Mesenchymal stem cell (in vitro differentiated cells and primary cell): Measurements from ENCODE around the gene LRRN1.

Source experiments
- DNase-seq: peaks from one replicate; pipeline ENCODE4 v3.0.0-alpha.2; 2013
- H2AFZ ChIP-seq: one replicate; pipeline ENCODE4 v1.6.1; 2013; ENCODE audit warnings: low read depth, mild to moderate bottlenecking, control low read depth, inconsistent platforms, low read length, moderate library complexity
- H2AK5ac ChIP-seq: 2 replicates; pipeline ENCODE4 v1.6.1; 2013; ENCODE audit warnings: low read length, moderate library complexity, mild to moderate bottlenecking, inconsistent platforms; ENCODE audit not compliant: severe bottlenecking
- H2BK120ac ChIP-seq: one replicate; pipeline ENCODE4 v1.6.1; 2013; ENCODE audit warnings: low read depth, mild to moderate bottlenecking, inconsistent platforms, low read length, moderate library complexity
- H2BK12ac ChIP-seq, 2 experiments: one replicate each; pipeline ENCODE4 v1.6.1; 2013; ENCODE audit warnings: inconsistent platforms in 2 of 2, low read length in 2 of 2, mild to moderate bottlenecking in 2 of 2, moderate library complexity in 2 of 2, control low read depth in 1 of 2
- H2BK15ac ChIP-seq: one replicate; pipeline ENCODE4 v1.6.1; 2013; ENCODE audit warnings: mild to moderate bottlenecking, low read depth, inconsistent platforms; ENCODE audit not compliant: poor library complexity, severe bottlenecking
- H2BK5ac ChIP-seq: 2 replicates; pipeline ENCODE4 v1.6.1; 2013; ENCODE audit warnings: low read depth, mild to moderate bottlenecking, low read length, control low read depth, inconsistent platforms; ENCODE audit not compliant: poor library complexity, severe bottlenecking
- H3K14ac ChIP-seq, 2 experiments: one replicate each; pipeline ENCODE4 v1.6.1; 2013; ENCODE audit warnings: inconsistent platforms in 2 of 2, low read length in 2 of 2, control low read depth in 1 of 2, mild to moderate bottlenecking in 1 of 2, moderate library complexity in 1 of 2
- H3K18ac ChIP-seq, 2 experiments: one replicate each; pipeline ENCODE4 v1.6.1; 2013; ENCODE audit warnings: inconsistent platforms in 2 of 2, low read length in 2 of 2, control low read depth in 1 of 2, low read depth in 1 of 2, mild to moderate bottlenecking in 1 of 2
- H3K23ac ChIP-seq, 2 experiments: one replicate each; pipeline ENCODE4 v1.6.1; 2013; ENCODE audit warnings: inconsistent platforms in 2 of 2, low read length in 2 of 2, mild to moderate bottlenecking in 2 of 2, moderate library complexity in 2 of 2, control low read depth in 1 of 2
- H3K27ac ChIP-seq: 2 replicates; pipeline ENCODE4 v1.5.1; 2013; ENCODE audit warnings: mild to moderate bottlenecking, moderate library complexity, low read length, control low read depth, inconsistent platforms; ENCODE audit not compliant: poor library complexity, severe bottlenecking
- H3K27me3 ChIP-seq, 2 experiments: 2 replicates each; pipeline versions ENCODE4 v1.6.1 to v1.7.0; 2013; ENCODE audit warnings: low read length in 2 of 2, mild to moderate bottlenecking in 2 of 2, moderate library complexity in 2 of 2, control low read depth in 1 of 2, inconsistent platforms in 1 of 2; ENCODE audit not compliant: control insufficient read depth in 1 of 2, insufficient read depth in 1 of 2
- H3K36me3 ChIP-seq, 2 experiments: 2 replicates each; pipeline versions ENCODE4 v1.6.1 to v1.7.0; 2013; ENCODE audit warnings: low read length in 2 of 2, control low read depth in 1 of 2, inconsistent platforms in 1 of 2, low read depth in 1 of 2, mild to moderate bottlenecking in 1 of 2; ENCODE audit not compliant: insufficient read depth in 2 of 2, control insufficient read depth in 1 of 2
- H3K4ac ChIP-seq, 2 experiments: one replicate each; pipeline ENCODE4 v1.6.1; 2013; ENCODE audit warnings: inconsistent platforms in 2 of 2, low read length in 2 of 2, mild to moderate bottlenecking in 2 of 2, moderate library complexity in 2 of 2, control low read depth in 1 of 2, low read depth in 1 of 2
- H3K4me1 ChIP-seq: 2 replicates; pipeline ENCODE4 v1.6.1; 2013; ENCODE audit warnings: low read depth, low read length, control low read depth; ENCODE audit not compliant: control insufficient read depth, insufficient read depth
- H3K4me2 ChIP-seq: 2 replicates; pipeline ENCODE4 v1.6.1; 2013; ENCODE audit warnings: low read length, mild to moderate bottlenecking, inconsistent platforms; ENCODE audit not compliant: poor library complexity, severe bottlenecking
- H3K4me3 ChIP-seq, 2 experiments: 2 replicates each; pipeline versions ENCODE4 v1.5.1 to v1.7.0; 2013; ENCODE audit warnings: low read length in 2 of 2, mild to moderate bottlenecking in 2 of 2, control low read depth in 1 of 2, low read depth in 1 of 2; ENCODE audit not compliant: insufficient read depth in 1 of 2
- H3K79me1 ChIP-seq: replicated peaks from 2 replicates; pipeline ENCODE4 v1.6.1; 2013; ENCODE audit warnings: mild to moderate bottlenecking, control low read depth, low read length, inconsistent platforms; ENCODE audit not compliant: poor library complexity, severe bottlenecking
- H3K9ac ChIP-seq: 2 replicates; pipeline ENCODE4 v1.7.0; 2013; ENCODE audit warnings: mild to moderate bottlenecking, low read length, moderate library complexity
- H3K9me3 ChIP-seq: 2 replicates; pipeline ENCODE4 v1.7.0; 2013; ENCODE audit warnings: mild to moderate bottlenecking, low read length; ENCODE audit not compliant: control insufficient read depth
- H4K8ac ChIP-seq: one replicate; pipeline ENCODE4 v1.6.1; 2013; ENCODE audit warnings: inconsistent platforms, mild to moderate bottlenecking, low read length, moderate library complexity
- H4K91ac ChIP-seq: one replicate; pipeline ENCODE4 v1.6.1; 2013; ENCODE audit warnings: mild to moderate bottlenecking, low read length, inconsistent platforms
- WGBS: methylation state at CpG from one replicate; pipeline ENCODE4 v1.1.7; 2013; ENCODE audit warnings: mixed read lengths; 5-methylcytosine and 5-hydroxymethylcytosine counted together

Gene LRRN1

GRCh38 chr3:3804560-3804959 lies 5.3 kb downstream of the LRRN1 start:
- DNase-seq = no peak
- Histone ChIP-seq H3K27ac (no peak overlapping the region), H3K4me3 (no peak overlapping the region), H4K91ac (no peak overlapping the region), H3K36me3 (no peaks in the 10 kb centered on the region), H3K23ac (no peak overlapping the region), H3K18ac (no peak overlapping the region), H3K9me3 (no peaks in the 10 kb centered on the region), H3K14ac (no peak overlapping the region), H2BK5ac (no peak overlapping the region), H3K4me2 (no peak overlapping the region), H2BK15ac (no peak overlapping the region), H2BK12ac (no peak overlapping the region), H3K27me3 (peaks cover 27 to 30% of the 10 kb centered on the region in 2 experiments), H3K9ac (no peak overlapping the region), H3K4ac (no peak overlapping the region), H3K4me1 (peaks cover 10% of the 10 kb centered on the region), H2AFZ (no peak overlapping the region), H2BK120ac (no peak overlapping the region), H3K79me1 (no peaks in the 10 kb centered on the region), H2AK5ac (no peak overlapping the region), H4K8ac (no peak overlapping the region)
- WGBS = 100% methylated on average over 1 of the region's 2 CpGs

- Histone ChIP-seq H3K79me1 (no peaks in the 10 kb centered on the region), H2AFZ (no peak overlapping the region), H3K14ac (no peak overlapping the region), H3K9ac (no peak overlapping the region), H2AK5ac (no peak overlapping the region), H2BK5ac (no peak overlapping the region), H3K36me3 (no peaks in the 10 kb centered on the region), H3K27me3 (peaks cover 12 to 17% of the 10 kb centered on the region in 2 experiments), H3K4me2 (no peak overlapping the region), H4K8ac (no peak overlapping the region), H3K23ac (no peak overlapping the region), H3K18ac (no peak overlapping the region), H2BK120ac (no peak overlapping the region), H3K4me1 (no peaks in the 10 kb centered on the region), H3K4me3 (no peak overlapping the region), H2BK15ac (no peak overlapping the region), H2BK12ac (no peak overlapping the region), H4K91ac (no peak overlapping the region), H3K27ac (no peak overlapping the region), H3K9me3 (no peaks in the 10 kb centered on the region), H3K4ac (no peak overlapping the region)
- DNase-seq = no peak
- 80% methylated on average over 7 of the region's 7 CpGs for WGBS
Measured at GRCh38 chr3:3806092-3806491, 6.9 kb downstream of the LRRN1 start.

- H3K4ac ChIP-seq = no peak overlapping the region
- no peaks in the 10 kb centered on the region for H3K79me1 ChIP-seq
- no peak overlapping the region for H2BK15ac ChIP-seq
- DNase-seq = no peak
- no peak overlapping the region for H3K4me3 ChIP-seq
- no peak overlapping the region for H4K8ac ChIP-seq
- H3K23ac ChIP-seq = no peak overlapping the region
- no peak overlapping the region for H2AK5ac ChIP-seq
- no peak overlapping the region for H3K4me2 ChIP-seq
- no peaks in the 10 kb centered on the region for H3K9me3 ChIP-seq
- no peak overlapping the region for H3K27ac ChIP-seq
- no peak overlapping the region for H3K9ac ChIP-seq
- H3K4me1 ChIP-seq = no peaks in the 10 kb centered on the region
- 42% methylated on average over 2 of the region's 6 CpGs for WGBS
- peaks cover 5 to 9% of the 10 kb centered on the region in 2 experiments for H3K27me3 ChIP-seq
- H3K18ac ChIP-seq = no peak overlapping the region
- H3K36me3 ChIP-seq = no peaks in the 10 kb centered on the region
- H2BK120ac ChIP-seq = no peak overlapping the region
- no peak overlapping the region for H2AFZ ChIP-seq
- H2BK5ac ChIP-seq = no peak overlapping the region
- no peak overlapping the region for H2BK12ac ChIP-seq
- no peak overlapping the region for H4K91ac ChIP-seq
- no peak overlapping the region for H3K14ac ChIP-seq
Measured at GRCh38 chr3:3806856-3807255, 7.6 kb downstream of the LRRN1 start.

- Histone ChIP-seq H2BK120ac (no peak overlapping the region), H3K4me2 (no peak overlapping the region), H3K27ac (no peak overlapping the region), H3K36me3 (no peaks in the 10 kb centered on the region), H3K9me3 (no peaks in the 10 kb centered on the region), H3K23ac (no peak overlapping the region), H2BK12ac (no peak overlapping the region), H3K27me3 (no peaks in the 10 kb centered on the region), H2AFZ (no peak overlapping the region), H2AK5ac (no peak overlapping the region), H3K4me3 (no peak overlapping the region), H3K4me1 (no peaks in the 10 kb centered on the region), H3K79me1 (no peaks in the 10 kb centered on the region), H3K18ac (no peak overlapping the region), H4K91ac (no peak overlapping the region), H2BK5ac (no peak overlapping the region), H4K8ac (no peak overlapping the region), H3K14ac (no peak overlapping the region), H3K4ac (no peak overlapping the region), H3K9ac (no peak overlapping the region), H2BK15ac (no peak overlapping the region)
- no peak for DNase-seq
- WGBS = 91% methylated on average over 3 of the region's 5 CpGs
Measured at GRCh38 chr3:3813013-3813412, 13.8 kb downstream of the LRRN1 start.
